A673 (cell line): ENCODE data around the gene TENM3.

ENCODE experiments used
- EZH2 ChIP-seq: fragments of 200-600 bp; sonication (generic); IDR thresholded peaks from 2 replicates; pipeline ENCODE4 v1.6.1; 2017; ENCODE audit warnings: borderline replicate concordance, low read depth, mild to moderate bottlenecking, mixed read lengths, antibody characterized with exemption, low read length; ENCODE audit not compliant: poor library complexity, severe bottlenecking
- TF ChIP-seq, protein P1 (sequence below): fragments of 300-800, 200-600 bp; sonication (generic); conservative IDR thresholded peaks from 2 replicates; pipeline ENCODE4 v1.5.1; 2017; ENCODE audit warnings: low read depth, mild to moderate bottlenecking, antibody characterized with exemption, low read length, moderate library complexity, mixed read lengths

DNA sequence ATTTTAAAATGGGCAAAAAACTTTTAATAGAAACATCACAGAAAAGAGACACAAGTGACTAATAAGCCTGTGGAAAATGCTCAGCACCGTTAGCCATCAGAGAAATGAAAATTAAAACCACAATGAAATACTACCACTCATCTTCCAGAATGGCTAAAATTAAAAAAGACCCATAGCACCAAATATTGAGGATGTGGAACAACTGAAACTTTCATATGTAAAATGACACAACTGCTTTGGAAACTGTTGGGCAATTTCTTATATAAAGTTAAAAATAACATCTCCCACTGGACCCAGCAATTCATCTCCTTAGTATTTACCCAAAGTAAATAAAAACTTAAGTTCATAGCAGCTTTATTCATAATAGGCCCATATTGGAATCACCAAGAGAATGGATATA is 94.2 kb downstream of the TENM3 start:
- TF ChIP-seq, protein P1, sequence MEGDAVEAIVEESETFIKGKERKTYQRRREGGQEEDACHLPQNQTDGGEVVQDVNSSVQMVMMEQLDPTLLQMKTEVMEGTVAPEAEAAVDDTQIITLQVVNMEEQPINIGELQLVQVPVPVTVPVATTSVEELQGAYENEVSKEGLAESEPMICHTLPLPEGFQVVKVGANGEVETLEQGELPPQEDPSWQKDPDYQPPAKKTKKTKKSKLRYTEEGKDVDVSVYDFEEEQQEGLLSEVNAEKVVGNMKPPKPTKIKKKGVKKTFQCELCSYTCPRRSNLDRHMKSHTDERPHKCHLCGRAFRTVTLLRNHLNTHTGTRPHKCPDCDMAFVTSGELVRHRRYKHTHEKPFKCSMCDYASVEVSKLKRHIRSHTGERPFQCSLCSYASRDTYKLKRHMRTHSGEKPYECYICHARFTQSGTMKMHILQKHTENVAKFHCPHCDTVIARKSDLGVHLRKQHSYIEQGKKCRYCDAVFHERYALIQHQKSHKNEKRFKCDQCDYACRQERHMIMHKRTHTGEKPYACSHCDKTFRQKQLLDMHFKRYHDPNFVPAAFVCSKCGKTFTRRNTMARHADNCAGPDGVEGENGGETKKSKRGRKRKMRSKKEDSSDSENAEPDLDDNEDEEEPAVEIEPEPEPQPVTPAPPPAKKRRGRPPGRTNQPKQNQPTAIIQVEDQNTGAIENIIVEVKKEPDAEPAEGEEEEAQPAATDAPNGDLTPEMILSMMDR, result no peak
- no peak for TF ChIP-seq EZH2
